ES-I3 (cell line): ENCODE results near the gene TAF1C.

Source experiments
- H3K36me3 ChIP-seq: 2 replicates; pipeline ENCODE4 v1.6.1; 2013; ENCODE audit warnings: mild to moderate bottlenecking, low read length, control low read depth, moderate library complexity; ENCODE audit not compliant: insufficient read depth
- H3K4me1 ChIP-seq: 2 replicates; pipeline ENCODE4 v1.6.1; 2013; ENCODE audit warnings: mild to moderate bottlenecking, control low read depth, low read length; ENCODE audit not compliant: insufficient read depth
- H3K9ac ChIP-seq: 2 replicates; pipeline ENCODE4 v1.6.1; 2013; ENCODE audit warnings: low read depth, mild to moderate bottlenecking, low read length, moderate library complexity
- H3K9me3 ChIP-seq: 2 replicates; pipeline ENCODE4 v1.6.1; 2013; ENCODE audit warnings: mild to moderate bottlenecking, low read length, moderate library complexity; ENCODE audit not compliant: control insufficient read depth, insufficient read depth

TAF1C gene

GRCh38 chr16:84183572-84183875 is 3.3 kb downstream of the TAF1C start:
- no peaks in the 10 kb centered on the region for H3K9me3 ChIP-seq
- no peak overlapping the region for H3K9ac ChIP-seq
- H3K36me3 ChIP-seq, result peaks cover 7% of the 10 kb centered on the region; the same call in 1 of the 2 replicates
- no peaks in the 10 kb centered on the region; the same call in 1 of the 2 replicates for H3K4me1 ChIP-seq

GRCh38 chr16:84182680-84183571 is 3.9 kb downstream of the TAF1C start:
- Histone ChIP-seq H3K4me1 (no peaks in the 10 kb centered on the region; the same call in 1 of the 2 replicates), H3K9me3 (no peaks in the 10 kb centered on the region), H3K9ac (no peak overlapping the region), H3K36me3 (peaks cover 10% of the 10 kb centered on the region; the same call in 1 of the 2 replicates)

- Histone ChIP-seq H3K36me3 (peaks cover 12% of the 10 kb centered on the region; the same call in 1 of the 2 replicates), H3K9ac (no peak overlapping the region), H3K9me3 (no peaks in the 10 kb centered on the region), H3K4me1 (no peaks in the 10 kb centered on the region; the same call in 1 of the 2 replicates)
Measured at GRCh38 chr16:84182104-84182503, 4.8 kb downstream of the TAF1C start.

- peaks cover 12% of the 10 kb centered on the region; the same call in 1 of the 2 replicates for H3K36me3 ChIP-seq
- H3K9me3 ChIP-seq, result no peaks in the 10 kb centered on the region
- no peak overlapping the region for H3K9ac ChIP-seq
- peaks cover 7% of the 10 kb centered on the region; the same call in 1 of the 2 replicates for H3K4me1 ChIP-seq
Measured at GRCh38 chr16:84181144-84181915, 5.5 kb downstream of the TAF1C start.

- Histone ChIP-seq H3K4me1 (peaks cover 8% of the 10 kb centered on the region; the same call in 1 of the 2 replicates), H3K36me3 (peaks cover 12% of the 10 kb centered on the region; the same call in 1 of the 2 replicates), H3K9me3 (no peaks in the 10 kb centered on the region), H3K9ac (no peak overlapping the region)
Measured at GRCh38 chr16:84180519-84181140, 6.2 kb downstream of the TAF1C start.

GRCh38 chr16:84179612-84180320 is 7.1 kb downstream of the TAF1C start:
- no peak overlapping the region for H3K9ac ChIP-seq
- H3K4me1 ChIP-seq, result peaks cover 8% of the 10 kb centered on the region; the same call in 1 of the 2 replicates
- H3K9me3 ChIP-seq, result no peaks in the 10 kb centered on the region
- H3K36me3 ChIP-seq, result peaks cover 12% of the 10 kb centered on the region; the same call in 1 of the 2 replicates

- Histone ChIP-seq H3K36me3 (peaks cover 12% of the 10 kb centered on the region; the same call in 1 of the 2 replicates), H3K4me1 (peaks cover 8% of the 10 kb centered on the region; the same call in 1 of the 2 replicates), H3K9ac (no peak overlapping the region), H3K9me3 (no peaks in the 10 kb centered on the region)
Measured at GRCh38 chr16:84178892-84179611, 7.8 kb downstream of the TAF1C start.

GRCh38 chr16:84178146-84178765 is 8.6 kb downstream of the TAF1C start:
- Histone ChIP-seq H3K9ac (no peak overlapping the region), H3K4me1 (peaks cover 8% of the 10 kb centered on the region; the same call in 1 of the 2 replicates), H3K36me3 (peaks cover 12% of the 10 kb centered on the region; the same call in 1 of the 2 replicates), H3K9me3 (no peaks in the 10 kb centered on the region)

- Histone ChIP-seq H3K9ac (no peak overlapping the region), H3K4me1 (peaks cover 8% of the 10 kb centered on the region; the same call in 1 of the 2 replicates), H3K36me3 (peaks cover 9% of the 10 kb centered on the region; the same call in 1 of the 2 replicates), H3K9me3 (no peaks in the 10 kb centered on the region)
Measured at GRCh38 chr16:84177741-84178073, 9.2 kb downstream of the TAF1C start.

GRCh38 chr16:84176192-84177053 is 10.4 kb downstream of the TAF1C start:
- no peak overlapping the region for H3K9ac ChIP-seq
- H3K4me1 ChIP-seq, result peaks cover 8% of the 10 kb centered on the region; the same call in 1 of the 2 replicates
- peaks cover 5% of the 10 kb centered on the region; the same call in 1 of the 2 replicates for H3K36me3 ChIP-seq
- no peaks in the 10 kb centered on the region for H3K9me3 ChIP-seq

- Histone ChIP-seq H3K36me3 (peaks cover 5% of the 10 kb centered on the region; the same call in 1 of the 2 replicates), H3K9me3 (no peaks in the 10 kb centered on the region), H3K9ac (no peak overlapping the region), H3K4me1 (peaks cover 8% of the 10 kb centered on the region; the same call in 1 of the 2 replicates)
Measured at GRCh38 chr16:84175350-84176081, 11.3 kb downstream of the TAF1C start.

- H3K9me3 ChIP-seq, result no peaks in the 10 kb centered on the region
- peaks cover 8% of the 10 kb centered on the region; the same call in 1 of the 2 replicates for H3K4me1 ChIP-seq
- H3K36me3 ChIP-seq, result peaks cover 5% of the 10 kb centered on the region; the same call in 1 of the 2 replicates
- H3K9ac ChIP-seq, result no peak overlapping the region
Measured at GRCh38 chr16:84174396-84174795, 12.5 kb downstream of the TAF1C start.
